SW480 (cell line): Measurements from ENCODE around the gene MBD3L5.
"Not testable (repeated sequence)": the region's sequence is repeated elsewhere in the genome, so short reads cannot be mapped to it uniquely, and the experiment has no call there.

Source experiments
- DNase-seq: peaks from one replicate; pipeline ENCODE4 v3.0.0-alpha.2; 2016; ENCODE audit warnings: low spot score

MBD3L5 gene

GRCh38 chr19:7052896-7053295, 22.5 kb downstream of the MBD3L5 start:
- not testable (repeated sequence) for DNase-seq

DNA sequence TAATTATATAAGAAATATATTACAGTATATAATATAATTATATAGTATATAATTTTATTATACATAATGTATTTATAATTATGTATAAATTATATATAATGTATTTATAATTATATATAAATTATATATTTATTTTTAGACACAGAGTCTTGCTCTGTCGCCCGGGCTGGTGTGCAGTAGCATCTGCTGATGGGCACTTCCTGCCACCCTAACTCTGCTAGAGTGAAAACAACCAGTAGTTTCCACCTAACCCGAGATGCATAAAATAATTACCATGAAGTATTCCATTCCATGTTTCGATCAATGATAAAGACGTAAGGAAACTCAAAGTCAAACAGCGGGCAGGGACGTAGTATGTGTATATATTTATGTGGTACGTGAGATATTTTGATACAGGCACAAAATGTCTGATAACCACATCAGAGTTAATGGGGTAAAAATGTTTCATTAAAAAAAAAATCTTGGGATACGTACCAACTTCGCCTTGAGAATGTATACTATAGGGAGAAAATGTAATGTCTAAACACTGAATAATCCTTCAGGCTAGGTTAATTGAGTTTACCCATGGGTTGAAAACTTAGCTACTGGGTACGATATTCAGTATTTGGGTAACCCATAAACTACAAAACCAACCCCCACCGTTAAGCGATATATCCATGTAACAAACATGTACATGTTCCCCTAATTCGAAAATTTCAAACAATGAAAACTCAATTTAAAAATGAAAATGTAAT, 24.4 kb downstream of the MBD3L5 start:
- not testable (repeated sequence) for DNase-seq

DNA sequence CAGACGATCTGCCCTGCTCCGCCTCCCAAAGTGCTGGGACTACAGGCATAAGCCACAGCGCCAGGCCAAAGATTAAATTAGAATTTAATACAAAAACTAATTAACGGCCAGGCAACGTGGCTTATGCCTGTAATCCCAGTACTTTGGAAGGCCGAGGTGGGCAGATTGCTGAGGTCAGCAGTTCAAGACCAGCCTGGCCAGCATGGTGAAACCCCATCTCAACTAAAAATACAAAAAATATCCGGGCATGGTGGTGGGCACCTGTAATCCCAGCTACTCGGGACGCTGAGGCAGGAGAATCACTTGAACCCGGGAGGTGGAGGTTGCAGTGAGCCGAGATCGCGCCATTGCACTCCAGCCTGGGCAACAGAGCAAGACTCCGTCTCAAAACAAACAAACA, 25.3 kb downstream of the MBD3L5 start:
- not testable (repeated sequence) for DNase-seq

DNA sequence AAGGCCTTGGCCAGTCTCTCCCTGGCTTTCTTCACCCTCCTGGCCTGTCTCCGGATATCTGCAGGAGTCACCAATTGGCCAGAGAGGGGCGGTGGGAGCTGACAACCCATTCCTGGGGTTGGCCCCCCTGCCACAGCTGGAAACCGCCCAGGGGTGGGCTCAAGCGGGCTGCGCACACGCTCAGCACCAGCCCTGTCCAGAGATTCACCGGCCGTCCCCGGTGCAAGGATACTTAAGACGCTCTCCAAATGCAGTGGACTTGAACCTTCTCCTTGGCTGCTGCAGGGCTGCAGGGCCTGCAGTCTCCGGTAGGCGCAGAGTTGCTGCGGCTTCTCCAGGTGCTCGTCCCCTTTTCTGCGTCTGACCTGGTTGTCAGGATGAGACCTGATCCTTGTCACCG, 26.0 kb downstream of the MBD3L5 start:
- DNase-seq = not testable (repeated sequence)

DNA sequence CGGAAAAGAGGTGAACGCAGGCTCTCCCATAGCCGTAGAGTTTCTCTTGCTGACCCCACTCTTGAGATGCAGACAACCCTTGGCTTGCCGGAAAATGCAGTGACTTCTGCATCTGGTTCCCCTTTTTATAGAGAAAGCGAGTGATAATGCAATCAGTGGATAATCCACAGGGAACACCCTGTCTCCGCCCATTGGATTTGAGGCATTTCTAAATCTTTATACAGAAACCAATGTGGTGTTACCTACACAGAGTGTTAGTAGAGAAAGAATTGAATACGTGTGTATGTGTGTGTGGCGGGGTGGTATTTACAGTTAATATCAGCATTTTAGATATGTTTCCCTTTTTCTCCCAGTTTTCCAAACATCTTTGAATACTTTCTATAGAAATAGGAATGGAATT, 28.2 kb downstream of the MBD3L5 start, which contains the start of gene MBD3L3:
TSS of gene MBD3L3 (minus strand) at position 101 of the 400 bp plus-strand sequence. CDS start at position 30, 71 bp downstream.
- DNase-seq = not testable (repeated sequence)

- not testable (repeated sequence) for DNase-seq
Measured at GRCh38 chr19:7059977-7060376, 29.6 kb downstream of the MBD3L5 start.

- no peak for DNase-seq
Measured at GRCh38 chr19:7063339-7063738, 33.0 kb downstream of the MBD3L5 start.

- no peak for DNase-seq
Measured at GRCh38 chr19:7063764-7064418, 33.5 kb downstream of the MBD3L5 start.

GRCh38 chr19:7067122-7067521, 36.7 kb downstream of the MBD3L5 start:
- peak; percentile 18 for DNase-seq

DNA sequence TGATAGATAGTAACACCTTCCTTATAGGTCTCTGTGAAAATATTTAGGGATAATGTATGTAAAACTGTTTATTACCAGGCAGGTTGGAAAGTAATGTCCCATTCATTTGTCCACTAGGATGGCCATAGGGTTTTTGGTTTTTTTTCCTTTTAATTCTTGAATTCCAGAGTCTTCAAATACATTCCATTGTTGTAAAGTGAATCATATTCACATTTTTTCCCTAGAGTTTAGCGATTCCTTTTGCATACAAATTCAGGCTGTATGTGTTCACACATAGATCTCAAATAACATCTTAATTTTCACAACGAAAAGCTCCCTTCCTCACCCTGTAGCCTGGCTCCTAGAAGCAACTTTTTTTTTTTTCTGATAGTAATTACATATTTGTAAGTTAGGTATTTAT, 37.3 kb downstream of the MBD3L5 start:
- no peak for DNase-seq

GRCh38 chr19:7068599-7068998, 38.2 kb downstream of the MBD3L5 start:
- DNase-seq = no peak

GRCh38 chr19:7069042-7069903, 38.9 kb downstream of the MBD3L5 start, which contains the start of gene ZNF557:
Gene ZNF557, plus strand, starts transcription at chr19:7069703. Its CDS starts 5,372 bp downstream, at chr19:7075075.
- peak; percentile 93 for DNase-seq

DNA sequence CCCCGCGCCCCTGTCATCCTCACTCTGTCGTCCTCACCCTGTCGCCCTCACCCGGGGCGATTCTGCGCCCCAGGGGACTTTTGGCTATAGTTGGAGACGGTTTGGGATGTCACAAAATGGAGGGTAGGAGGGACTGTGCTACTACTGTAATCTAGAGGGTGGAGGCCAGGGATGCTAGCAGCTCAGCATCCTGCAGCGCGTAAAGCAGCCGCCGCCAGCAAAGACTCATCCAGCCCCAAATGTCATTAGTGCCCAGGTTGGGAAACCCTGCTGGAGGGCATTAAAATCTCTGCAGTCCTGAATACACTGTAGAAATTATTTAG, 39.5 kb downstream of the MBD3L5 start:
- DNase-seq = no peak

DNA sequence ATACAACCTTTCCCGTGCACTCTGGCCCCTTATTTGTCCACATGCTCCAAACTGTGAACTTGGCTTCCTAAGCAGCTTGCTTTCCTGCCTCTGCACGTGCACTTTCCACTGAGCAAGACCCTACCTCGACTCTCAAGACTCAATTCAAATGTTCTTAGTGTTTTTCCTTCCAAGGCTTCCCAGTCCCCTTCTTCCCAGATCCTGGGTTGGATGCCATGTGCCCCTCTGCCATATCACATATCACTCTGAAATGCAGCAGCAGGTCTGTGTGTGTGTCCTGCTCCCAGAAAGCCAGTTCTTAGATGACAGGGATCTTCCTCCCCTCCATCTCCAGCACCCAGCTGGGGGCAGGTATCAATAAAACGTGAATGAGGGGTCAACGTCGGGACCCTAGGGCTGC, 42.2 kb downstream of the MBD3L5 start:
- no peak for DNase-seq

DNA sequence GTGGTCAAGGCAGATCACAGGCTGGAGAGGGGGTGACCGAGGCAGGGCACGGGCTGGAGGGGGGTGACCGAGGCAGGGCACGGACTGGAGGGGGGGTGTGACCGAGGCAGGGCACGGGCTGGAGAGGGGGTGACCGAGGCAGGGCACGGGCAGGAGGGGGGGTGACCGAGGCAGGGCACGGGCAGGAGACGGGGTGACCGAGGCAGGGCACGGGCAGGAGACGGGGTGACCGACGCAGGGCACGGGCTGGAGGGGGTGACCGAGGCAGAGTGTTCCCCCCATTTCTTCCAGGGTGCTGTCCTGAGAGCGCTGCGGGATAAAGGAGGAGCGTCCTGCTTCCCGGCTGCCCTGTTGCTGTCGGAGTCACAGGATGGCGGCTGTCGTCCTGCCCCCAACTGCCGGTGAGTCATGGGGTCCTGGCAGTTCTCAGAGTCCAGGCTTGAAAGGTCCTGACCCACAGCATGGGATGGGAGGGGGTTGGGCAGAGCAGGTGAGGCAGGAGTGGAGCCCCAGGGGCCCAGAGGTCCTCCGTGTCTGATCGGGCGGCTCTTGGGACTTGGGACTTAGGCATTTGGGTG, 44.4 kb downstream of the MBD3L5 start:
- DNase-seq = no peak

GRCh38 chr19:7076151-7076550, 45.8 kb downstream of the MBD3L5 start:
- no peak for DNase-seq

DNA sequence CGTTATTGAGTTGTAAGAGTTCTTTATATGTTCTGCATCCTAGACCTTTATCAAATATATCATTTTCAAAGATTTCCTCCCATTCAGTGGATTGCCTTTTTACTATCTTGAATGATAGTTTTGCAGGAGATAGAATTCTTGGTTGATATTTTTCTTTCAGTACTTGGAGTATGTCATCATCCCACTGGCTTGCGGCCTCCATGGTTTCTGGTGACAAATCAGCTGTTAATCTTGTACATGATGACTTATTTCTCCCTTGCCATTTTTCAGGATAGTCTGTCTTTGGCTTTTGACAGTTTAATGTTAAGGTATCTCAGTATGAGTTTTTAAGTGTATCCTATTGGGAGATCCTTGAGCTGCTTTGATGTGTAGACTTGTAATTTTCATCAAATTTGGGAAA, 47.6 kb downstream of the MBD3L5 start:
- DNase-seq = no peak
